ENCODE data around the gene GCG. TPM values are rescaled to one million over a fixed set of nuclear protein-coding genes. Genes with fewer than 3 reads are reported as not detected.

The GCG gene
- total RNA-seq, 1 donor, result not detected

GRCh38 chr2:162166174-162166573 lies 14.1 kb upstream of the GCG start:
- no peak for TF ChIP-seq CTCF (IDR thresholded peaks at IDR 0.05; ENCODE audit: extremely low read depth, low read depth, low read length)

GRCh38 chr2:162164802-162165201 lies 12.8 kb upstream of the GCG start:
- TF ChIP-seq CTCF (IDR thresholded peaks at IDR 0.05; ENCODE audit: extremely low read depth, low read depth, low read length), result no peak
- DNase-seq (ENCODE audit: insufficient read length, low spot score, missing footprints), result no peak
- H3K4me1 ChIP-seq (ENCODE audit: insufficient read depth, low read length), result no peaks in the 10 kb centered on the region
- H3K4me2 ChIP-seq (ENCODE audit: insufficient read depth, low read length), result no peak overlapping the region
- H3K79me2 ChIP-seq (ENCODE audit: insufficient read depth, low read length), result no peaks in the 10 kb centered on the region
- H4K20me1 ChIP-seq (ENCODE audit: insufficient read depth, low read length), result no peaks in the 10 kb centered on the region
- no peaks in the 10 kb centered on the region for H3K9me3 ChIP-seq (ENCODE audit: low read depth, low read length)
- H3K4me3 ChIP-seq (ENCODE audit: insufficient read depth, low read length), result no peak overlapping the region
- peaks cover 21% of the 10 kb centered on the region for H3K36me3 ChIP-seq (ENCODE audit: insufficient read depth, low read length)
- no peak overlapping the region for H2AFZ ChIP-seq (ENCODE audit: low read length)
- no peak overlapping the region for H3K27ac ChIP-seq (ENCODE audit: low read depth, low read length)
- H3K27me3 ChIP-seq (ENCODE audit: insufficient read depth, low read length), result no peaks in the 10 kb centered on the region

More at GRCh38 chr2:162166174-162166573, 14.1 kb upstream of the GCG start:
- H4K20me1 ChIP-seq (ENCODE audit: insufficient read depth, low read length), result no peaks in the 10 kb centered on the region
- no peaks in the 10 kb centered on the region for H3K27me3 ChIP-seq (ENCODE audit: insufficient read depth, low read length)
- H2AFZ ChIP-seq (ENCODE audit: low read length), result no peak overlapping the region
- H3K4me2 ChIP-seq (ENCODE audit: insufficient read depth, low read length), result no peak overlapping the region
- H3K79me2 ChIP-seq (ENCODE audit: insufficient read depth, low read length), result no peaks in the 10 kb centered on the region
- no peak overlapping the region for H3K4me3 ChIP-seq (ENCODE audit: insufficient read depth, low read length)
- H3K4me1 ChIP-seq (ENCODE audit: insufficient read depth, low read length), result no peaks in the 10 kb centered on the region
- no peaks in the 10 kb centered on the region for H3K9me3 ChIP-seq (ENCODE audit: low read depth, low read length)
- peaks cover 34% of the 10 kb centered on the region for H3K36me3 ChIP-seq (ENCODE audit: insufficient read depth, low read length)
- no peak for DNase-seq (ENCODE audit: insufficient read length, low spot score, missing footprints)
- no peak overlapping the region for H3K27ac ChIP-seq (ENCODE audit: low read depth, low read length)

DNA sequence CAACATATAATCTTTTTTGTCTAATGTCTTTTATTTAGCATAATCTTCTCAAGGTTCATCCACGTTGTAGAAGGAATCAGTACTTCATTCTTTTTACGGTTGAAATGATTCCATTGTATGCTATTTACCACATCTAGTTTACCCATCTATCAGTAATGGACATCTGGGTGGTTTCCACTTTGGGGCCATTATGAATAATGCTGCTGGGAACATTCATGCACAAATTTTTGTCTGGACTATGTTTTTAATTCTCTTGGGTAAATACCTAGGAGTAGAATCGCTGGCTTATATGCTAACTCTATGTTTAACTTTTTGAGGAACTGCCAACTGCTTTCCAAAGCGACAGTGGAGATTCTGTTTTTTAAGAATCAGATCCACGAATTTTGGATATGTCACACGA lies 7.4 kb upstream of the GCG start:
- no peak for DNase-seq (ENCODE audit: insufficient read length, low spot score, missing footprints)
- H3K4me3 ChIP-seq (ENCODE audit: insufficient read depth, low read length), result no peak overlapping the region
- no peak for TF ChIP-seq CTCF (IDR thresholded peaks at IDR 0.05; ENCODE audit: extremely low read depth, low read depth, low read length)

GRCh38 chr2:162156149-162156548 lies 4.1 kb upstream of the GCG start:
- Histone ChIP-seq H3K4me1 (ENCODE audit: insufficient read depth, low read length) (no peaks in the 10 kb centered on the region), H2AFZ (ENCODE audit: low read length) (no peak overlapping the region), H4K20me1 (ENCODE audit: insufficient read depth, low read length) (no peaks in the 10 kb centered on the region), H3K79me2 (ENCODE audit: insufficient read depth, low read length) (no peaks in the 10 kb centered on the region), H3K27me3 (ENCODE audit: insufficient read depth, low read length) (peaks cover 3% of the 10 kb centered on the region), H3K36me3 (ENCODE audit: insufficient read depth, low read length) (no peaks in the 10 kb centered on the region), H3K9me3 (ENCODE audit: low read depth, low read length) (no peaks in the 10 kb centered on the region), H3K4me2 (ENCODE audit: insufficient read depth, low read length) (no peak overlapping the region), H3K27ac (ENCODE audit: low read depth, low read length) (no peak overlapping the region), H3K4me3 (ENCODE audit: insufficient read depth, low read length) (no peak overlapping the region)
- no peak for DNase-seq (ENCODE audit: insufficient read length, low spot score, missing footprints)
- no peak for TF ChIP-seq CTCF (IDR thresholded peaks at IDR 0.05; ENCODE audit: extremely low read depth, low read depth, low read length)

More for the DNA sequence above, 7.4 kb upstream of the GCG start:
- Histone ChIP-seq H4K20me1 (ENCODE audit: insufficient read depth, low read length) (no peaks in the 10 kb centered on the region), H3K4me2 (ENCODE audit: insufficient read depth, low read length) (no peak overlapping the region), H3K27ac (ENCODE audit: low read depth, low read length) (no peak overlapping the region), H3K79me2 (ENCODE audit: insufficient read depth, low read length) (no peaks in the 10 kb centered on the region), H2AFZ (ENCODE audit: low read length) (no peak overlapping the region), H3K36me3 (ENCODE audit: insufficient read depth, low read length) (peaks cover 4% of the 10 kb centered on the region), H3K27me3 (ENCODE audit: insufficient read depth, low read length) (no peaks in the 10 kb centered on the region), H3K9me3 (ENCODE audit: low read depth, low read length) (no peaks in the 10 kb centered on the region), H3K4me1 (ENCODE audit: insufficient read depth, low read length) (no peaks in the 10 kb centered on the region)

All from osteoblast (primary cell).